HG03196 (cell line): Measurements from ENCODE around the gene INPP5J.
"Not testable (repeated sequence)": the region's sequence is repeated elsewhere in the genome, so short reads cannot be mapped to it uniquely, and the experiment has no call there.

Source experiments
- ATAC-seq: cut with Tn5 transposase; IDR thresholded peaks from one replicate; pipeline ENCODE4 v1.9.1; 2021; ENCODE audit not compliant: unreplicated experiment

INPP5J gene

GRCh38 chr22:31100762-31101525, 21.8 kb upstream of the INPP5J start:
- ATAC-seq: no peak

DNA sequence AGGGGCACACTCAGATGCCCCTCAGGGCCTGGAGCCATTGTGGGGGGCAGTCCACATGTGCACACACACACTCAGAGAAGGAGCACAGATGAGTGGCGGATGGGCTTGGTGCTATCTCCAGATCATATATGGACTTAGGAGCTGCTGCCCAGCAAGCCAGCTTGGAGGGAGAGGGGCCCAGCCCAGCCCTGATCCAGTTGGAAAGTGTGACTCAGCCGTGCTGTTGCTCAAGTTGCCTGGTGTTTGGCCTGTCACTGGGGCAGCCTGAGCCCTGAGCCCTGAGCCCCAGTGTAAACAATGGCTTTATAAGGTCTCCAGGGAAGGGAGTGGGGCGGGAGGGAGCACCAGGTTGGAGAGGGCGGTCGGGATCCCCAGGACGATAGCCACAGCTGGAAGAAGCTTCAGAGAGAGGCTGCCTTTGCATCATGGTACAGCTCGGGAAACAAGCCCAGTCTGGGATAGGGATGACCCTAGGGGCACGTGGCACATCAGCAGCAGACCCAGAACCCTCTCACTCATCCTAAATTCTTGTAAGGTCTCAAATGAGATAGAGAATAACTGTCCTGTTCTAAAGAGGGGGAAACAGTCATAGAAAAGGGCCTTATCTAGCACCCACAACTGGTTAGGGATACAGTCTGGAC, 20.2 kb upstream of the INPP5J start:
- no peak for ATAC-seq

- no peak for ATAC-seq
Observed at GRCh38 chr22:31103111-31103510, 19.7 kb upstream of the INPP5J start.

GRCh38 chr22:31103899-31104694, 18.7 kb upstream of the INPP5J start:
- no peak for ATAC-seq

GRCh38 chr22:31104869-31105268, 17.9 kb upstream of the INPP5J start:
- ATAC-seq: no peak

GRCh38 chr22:31105282-31105929, 17.4 kb upstream of the INPP5J start:
- ATAC-seq: no peak

DNA sequence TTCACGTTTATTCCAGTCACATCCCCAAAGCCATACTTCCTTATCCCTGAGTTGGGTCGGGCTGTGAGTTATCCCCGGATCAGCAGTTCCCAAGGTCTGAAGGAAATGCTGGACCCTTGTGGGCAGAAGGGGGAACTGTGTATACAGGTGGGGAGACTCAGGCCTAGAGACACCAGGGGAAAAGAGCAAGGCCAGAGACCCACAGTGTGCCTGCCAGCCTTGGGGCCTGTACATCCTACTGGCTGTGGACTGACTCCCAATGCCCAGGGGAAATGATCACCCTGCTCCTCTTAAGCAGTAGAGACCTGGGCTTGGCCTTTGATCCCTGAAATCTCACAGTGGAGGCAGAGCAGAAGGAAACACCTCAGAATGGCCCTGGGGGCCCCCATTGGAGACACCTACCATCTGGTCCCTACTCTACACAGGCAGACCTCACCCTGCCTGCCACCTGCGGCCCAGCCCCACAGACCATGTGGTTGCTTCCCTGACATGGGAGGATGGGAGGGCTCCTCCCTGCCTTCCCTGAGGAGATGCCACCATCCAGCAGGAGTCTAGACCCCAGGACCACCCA, 16.7 kb upstream of the INPP5J start:
- no peak for ATAC-seq

DNA sequence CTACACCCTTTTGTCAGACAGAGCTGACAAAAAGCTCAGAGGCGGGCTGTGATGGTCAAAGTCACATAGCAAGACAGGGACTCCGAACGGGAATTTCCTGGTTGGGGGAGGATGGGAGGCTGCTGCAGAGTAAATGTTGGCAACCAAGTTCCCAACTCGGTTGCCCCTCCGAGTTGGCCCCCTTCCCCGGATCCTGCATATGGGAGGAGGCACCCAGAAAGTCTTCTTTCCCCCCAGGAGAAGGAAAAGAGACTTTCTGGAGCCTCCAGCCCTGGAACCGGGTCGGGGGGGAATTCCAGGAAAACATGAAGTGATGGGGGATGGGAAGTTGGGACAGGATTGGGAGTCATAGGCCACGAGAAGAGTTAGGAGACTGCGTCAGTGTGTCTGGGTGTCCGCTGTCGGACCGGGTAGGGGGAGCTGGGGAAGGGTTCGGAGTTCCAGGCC, 16.0 kb upstream of the INPP5J start:
- no peak for ATAC-seq

GRCh38 chr22:31107178-31107893, 15.4 kb upstream of the INPP5J start, which contains the start of gene SELENOM:
Gene SELENOM (minus strand): TSS chr22:31107568. CDS start chr22:31107505, 63 bp downstream.
- peak; percentile 87 for ATAC-seq

GRCh38 chr22:31107894-31108218, 14.9 kb upstream of the INPP5J start:
- no peak for ATAC-seq

GRCh38 chr22:31112547-31113091, 10.1 kb upstream of the INPP5J start:
- not testable (repeated sequence) for ATAC-seq

GRCh38 chr22:31118046-31118820, 4.5 kb upstream of the INPP5J start:
- ATAC-seq: no peak

GRCh38 chr22:31119026-31119717, 3.6 kb upstream of the INPP5J start:
- ATAC-seq: no peak

DNA sequence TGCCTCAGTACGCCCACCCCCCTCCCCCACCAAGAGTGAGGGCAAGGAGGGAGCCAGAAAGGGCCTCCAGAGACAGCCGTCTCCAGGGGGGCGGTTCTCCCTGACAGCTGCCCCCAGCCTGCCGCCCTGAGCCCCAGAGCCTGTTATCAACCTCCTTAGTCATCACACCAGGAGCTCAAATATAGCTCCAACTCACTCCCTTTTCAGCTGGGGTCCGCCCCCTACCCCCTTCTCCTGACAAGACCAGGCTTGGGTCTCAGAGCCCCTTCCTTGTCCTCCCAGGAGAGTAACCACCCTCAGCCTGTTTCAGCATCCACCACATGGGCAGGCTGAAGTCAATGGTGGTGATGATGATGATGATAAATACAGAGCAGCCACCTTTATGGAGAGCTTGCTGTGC, 2.5 kb upstream of the INPP5J start:
- no peak for ATAC-seq

DNA sequence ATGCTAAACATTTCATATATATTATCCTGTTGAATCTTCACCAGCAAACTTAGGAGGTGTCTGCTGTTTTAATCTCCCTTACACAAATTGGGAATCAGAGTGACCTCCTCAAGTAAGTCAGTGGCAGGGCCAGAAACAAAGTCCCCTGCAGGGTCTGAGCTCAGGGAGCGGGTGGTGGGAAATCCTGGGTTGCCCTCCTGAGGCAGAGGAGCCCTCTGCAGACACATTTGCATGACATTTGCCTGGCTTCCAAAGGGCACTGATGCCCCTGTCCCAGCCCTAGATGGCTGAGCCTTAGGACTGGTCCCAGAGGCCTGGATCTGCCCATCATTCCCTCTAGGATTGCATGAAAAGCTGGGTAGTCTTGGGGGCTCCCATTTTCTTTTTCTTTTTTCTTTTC, 2.1 kb upstream of the INPP5J start:
- ATAC-seq: no peak

DNA sequence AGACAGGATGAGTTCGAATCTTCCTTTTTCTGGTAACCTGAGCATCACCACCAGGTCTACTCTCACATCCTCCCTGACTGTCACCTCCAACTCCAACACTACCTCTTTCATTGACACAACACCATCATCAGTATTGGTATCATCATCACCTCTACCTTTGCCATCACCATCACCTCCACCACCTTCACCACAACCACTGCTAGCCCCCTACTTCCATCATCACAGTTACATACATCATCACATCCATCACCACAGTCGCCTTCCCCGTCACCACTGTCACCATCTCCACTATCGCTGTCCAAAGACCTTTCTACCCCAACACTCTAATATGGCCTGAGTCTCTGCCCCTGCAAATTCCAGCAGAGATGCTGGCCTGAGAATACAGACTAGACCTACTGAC, 1.4 kb upstream of the INPP5J start:
- no peak for ATAC-seq

- no peak for ATAC-seq
Observed at GRCh38 chr22:31122196-31122531, 602 bp upstream of the INPP5J start.

DNA sequence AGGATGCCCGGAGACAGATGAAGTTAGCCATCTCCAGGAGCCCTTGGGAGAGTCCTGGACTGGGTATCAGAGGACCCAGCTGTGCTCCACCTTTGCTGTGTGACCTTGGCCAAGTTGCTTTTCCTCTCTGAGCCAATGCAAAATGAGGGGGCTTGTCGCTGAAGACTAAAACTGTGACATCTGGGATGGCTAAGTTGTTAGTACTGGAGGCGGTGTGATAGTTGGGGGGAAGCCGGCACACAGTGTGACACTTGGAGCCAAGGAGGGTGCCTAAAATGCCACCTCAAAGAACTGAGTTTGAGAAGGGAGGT, 481 bp downstream of the INPP5J start:
- ATAC-seq: no peak

DNA sequence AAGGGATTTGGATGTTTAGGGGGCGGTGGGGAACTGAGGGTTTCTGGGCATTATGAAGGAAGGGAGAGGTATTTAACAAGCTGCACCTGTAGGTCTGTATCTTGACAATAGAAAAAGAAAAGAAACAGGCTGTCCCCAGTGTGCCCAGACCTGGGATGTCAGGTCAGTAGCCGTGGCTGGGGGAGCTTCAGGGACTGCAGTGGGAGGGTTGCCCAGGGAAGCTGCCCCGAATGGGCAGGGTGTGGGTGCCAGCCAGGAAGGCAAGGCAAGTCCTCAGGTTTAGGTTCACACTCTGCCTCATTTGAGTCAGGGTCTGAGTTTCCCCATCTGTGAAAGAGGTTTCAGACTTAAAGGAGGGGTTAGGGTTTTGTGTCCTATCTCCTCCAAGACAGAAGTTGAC, 1.5 kb downstream of the INPP5J start:
- no peak for ATAC-seq
